HUES64 (cell line): ENCODE results near the gene HSPA1A.
"Not testable (repeated sequence)": the region's sequence is repeated elsewhere in the genome, so short reads cannot be mapped to it uniquely, and the experiment has no call there.

Experiments used
- H3K27ac ChIP-seq: 2 replicates; pipeline ENCODE4 v1.7.0; 2013; ENCODE audit warnings: low read depth, low read length, inconsistent platforms
- H3K27me3 ChIP-seq: 2 replicates; pipeline ENCODE4 v1.6.1; 2013; ENCODE audit warnings: mild to moderate bottlenecking, low read length; ENCODE audit not compliant: insufficient read depth
- H3K36me3 ChIP-seq: 2 replicates; pipeline ENCODE4 v1.6.1; 2013; ENCODE audit warnings: mild to moderate bottlenecking, low read length; ENCODE audit not compliant: insufficient read depth
- H3K4me1 ChIP-seq: 2 replicates; pipeline ENCODE4 v1.6.1; 2013; ENCODE audit warnings: mild to moderate bottlenecking, low read length, moderate library complexity; ENCODE audit not compliant: insufficient read depth
- H3K4me3 ChIP-seq: 2 replicates; pipeline ENCODE4 v1.5.1; 2013; ENCODE audit warnings: mild to moderate bottlenecking, low read length, moderate library complexity
- H3K9ac ChIP-seq: 2 replicates; pipeline ENCODE4 v1.6.1; 2013; ENCODE audit warnings: mild to moderate bottlenecking, low read depth, low read length
- H3K9me3 ChIP-seq: 2 replicates; pipeline ENCODE4 v1.6.1; 2013; ENCODE audit warnings: low read depth, low read length; ENCODE audit not compliant: insufficient read depth
- WGBS: fragments of 150-250, 120-280 bp; methylation state at CpG from one replicate; pipeline ENCODE4 v1.1.7; 2013; ENCODE audit warnings: missing lambda C conversion rate; 5-methylcytosine and 5-hydroxymethylcytosine counted together

HSPA1A gene

GRCh38 chr6:31861150-31861549 lies 45.8 kb downstream of the HSPA1A start:
- WGBS: 94% methylated on average over 7 of the region's 7 CpGs
- Histone ChIP-seq H3K36me3 (peaks cover 30% of the 10 kb centered on the region), H3K4me3 (no peak overlapping the region; the same call in 1 of the 2 replicates), H3K27ac (no peak overlapping the region), H3K4me1 (no peaks in the 10 kb centered on the region; the same call in 1 of the 2 replicates), H3K9me3 (no peaks in the 10 kb centered on the region), H3K27me3 (no peaks in the 10 kb centered on the region), H3K9ac (no peak overlapping the region)

DNA sequence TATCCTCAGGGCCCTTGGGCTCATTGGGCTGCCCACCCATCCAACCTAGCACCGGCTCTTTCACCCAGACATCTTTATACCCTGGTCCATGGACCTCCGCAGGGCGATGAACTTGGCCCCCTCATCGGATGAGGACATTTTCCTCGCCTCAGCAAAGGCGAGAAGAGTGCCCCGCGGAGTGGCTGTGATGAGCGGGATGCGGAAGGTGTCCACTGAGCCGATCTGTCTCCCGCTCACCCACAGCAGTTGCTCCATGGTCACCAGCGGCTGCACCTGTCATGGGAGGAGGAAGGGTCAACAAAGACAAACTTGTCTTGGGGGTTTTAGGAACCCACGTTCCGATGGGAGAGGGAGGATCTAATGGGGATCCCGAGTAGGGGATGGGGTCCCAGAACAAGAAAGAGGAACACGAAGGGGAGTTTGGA lies 46.6 kb downstream of the HSPA1A start:
- WGBS: 60% methylated on average over 17 of the region's 17 CpGs
- Histone ChIP-seq H3K27ac (no peak overlapping the region), H3K9ac (peak overlapping the region; percentile 58), H3K27me3 (no peaks in the 10 kb centered on the region), H3K4me3 (peak overlapping the region; percentile 76), H3K36me3 (peaks cover 30% of the 10 kb centered on the region), H3K4me1 (no peaks in the 10 kb centered on the region; the same call in 1 of the 2 replicates), H3K9me3 (no peaks in the 10 kb centered on the region)

DNA sequence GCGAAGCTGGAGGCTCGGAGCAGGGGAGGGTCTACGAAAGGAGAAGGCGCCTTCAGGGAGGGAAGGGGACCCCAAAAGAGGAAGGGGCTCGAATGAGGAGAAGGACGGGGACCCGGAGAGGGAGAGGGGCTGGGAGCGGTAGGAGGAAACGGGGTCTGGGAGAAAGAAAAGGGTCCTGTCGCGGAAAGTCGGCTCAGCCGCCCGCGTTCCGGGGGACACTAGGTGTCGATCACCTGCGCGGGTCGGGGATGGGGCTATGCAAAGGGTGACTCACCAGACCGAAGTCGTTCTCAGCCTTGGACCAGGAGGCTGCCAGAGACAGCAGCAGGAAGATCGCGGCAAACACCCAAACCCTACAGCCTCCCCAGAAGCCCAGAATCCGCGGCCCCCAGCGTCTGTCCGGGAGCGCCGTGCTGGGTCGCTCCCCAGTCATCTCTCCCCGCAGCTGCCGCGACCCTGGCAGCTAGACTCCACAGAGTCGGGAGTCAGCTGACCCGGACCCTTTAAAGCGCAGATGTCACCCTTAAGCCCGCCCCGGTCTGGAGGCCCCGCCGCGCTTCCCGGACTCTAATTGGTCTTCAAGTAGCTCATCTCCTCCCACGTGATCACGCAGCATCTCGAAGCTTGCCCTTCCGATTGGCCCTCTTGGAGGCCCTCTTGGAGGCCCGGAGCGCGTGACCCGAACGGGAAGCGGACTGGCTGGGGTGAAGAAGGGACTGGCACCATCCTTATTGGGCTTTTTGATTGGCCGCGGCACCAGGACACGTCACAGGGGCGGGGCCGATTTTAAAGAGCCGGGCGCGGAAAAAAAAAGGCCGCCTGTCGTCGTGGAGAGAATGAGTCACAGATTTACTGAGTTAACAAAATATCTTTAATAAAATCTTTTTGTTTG lies 47.2 kb downstream of the HSPA1A start, which contains the start of gene NEU1:
NEU1 (minus strand) TSS at position 478 of the 892 bp plus-strand sequence; CDS start at position 433, 45 bp downstream.
- 2% methylated on average over 63 of the region's 64 CpGs for WGBS

GRCh38 chr6:31864123-31864562 lies 48.8 kb downstream of the HSPA1A start:
- not testable (repeated sequence) for H3K4me1 ChIP-seq, H3K9me3 ChIP-seq, H3K27me3 ChIP-seq
- Histone ChIP-seq H3K4me3 (peak overlapping the region; percentile 76), H3K27ac (peak overlapping the region; percentile 83), H3K9ac (peak overlapping the region; percentile 74), H3K36me3 (peaks cover 14% of the 10 kb centered on the region)
- WGBS: 28% methylated on average over 16 of the region's 16 CpGs

More for the DNA sequence above, 47.2 kb downstream of the HSPA1A start, which contains the start of gene NEU1:
- Histone ChIP-seq H3K36me3 (peaks cover 26% of the 10 kb centered on the region), H3K4me3 (peak within 1 kb of the TSS; percentile 76), H3K27ac (peak within 1 kb of the TSS; percentile 83), H3K27me3 (no peaks in the 10 kb centered on the region), H3K9ac (peak within 1 kb of the TSS; percentile 74), H3K4me1 (no peaks in the 10 kb centered on the region; the same call in 1 of the 2 replicates), H3K9me3 (no peaks in the 10 kb centered on the region)

- no peaks in the 10 kb centered on the region for H3K27me3 ChIP-seq
Measured at GRCh38 chr6:31864818-31865204, 49.5 kb downstream of the HSPA1A start.

DNA sequence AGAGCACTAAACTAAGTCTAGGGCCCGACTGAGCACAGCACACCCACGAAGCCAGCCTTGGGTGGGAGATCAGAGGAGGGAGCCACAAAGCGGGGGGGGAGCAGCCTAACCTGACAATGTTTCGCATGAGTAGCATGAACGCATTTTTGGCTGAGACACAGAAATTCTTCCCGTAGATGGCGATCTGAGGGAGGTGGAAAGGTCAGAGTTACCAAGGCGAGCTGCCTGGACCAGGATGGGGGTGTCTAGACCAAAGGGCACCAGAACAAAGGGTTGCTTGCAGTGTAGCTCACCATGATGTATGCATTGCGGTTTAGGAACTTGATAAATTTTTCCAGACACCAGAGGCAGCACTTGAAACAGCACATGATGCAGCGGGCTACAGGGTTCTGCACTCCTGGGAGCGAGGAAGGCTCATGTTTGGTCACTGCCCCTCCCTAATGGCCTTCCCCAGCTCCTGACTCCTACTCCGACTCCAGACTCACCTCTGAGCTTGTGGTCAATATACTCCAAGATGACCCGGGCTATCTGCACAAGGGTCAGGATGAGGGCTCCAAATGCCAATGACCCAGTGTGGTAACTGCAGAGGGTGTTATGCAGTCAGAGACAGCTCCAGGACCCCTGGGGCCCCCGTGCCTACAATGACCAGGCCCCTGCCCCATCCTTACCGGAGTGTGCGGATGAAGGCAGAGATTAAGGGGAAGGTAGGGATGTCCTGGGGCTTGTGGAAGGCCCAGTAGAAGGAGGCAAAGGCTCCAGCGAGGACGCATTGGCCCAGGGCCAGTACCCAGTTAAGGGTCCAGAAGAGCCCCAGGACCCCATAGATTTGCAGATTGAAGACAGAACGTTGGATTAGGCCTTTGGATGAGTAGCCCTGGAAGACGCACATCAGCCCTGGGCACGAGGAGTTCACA lies 50.1 kb downstream of the HSPA1A start:
- Histone ChIP-seq H3K27ac (no peak overlapping the region), H3K36me3 (peaks cover under 1% of the 10 kb centered on the region; the same call in 1 of the 2 replicates), H3K9ac (no peak overlapping the region), H3K9me3 (no peaks in the 10 kb centered on the region), H3K27me3 (no peaks in the 10 kb centered on the region), H3K4me1 (no peaks in the 10 kb centered on the region; the same call in 1 of the 2 replicates), H3K4me3 (no peak overlapping the region)
- WGBS: 88% methylated on average over 21 of the region's 21 CpGs

More at GRCh38 chr6:31864818-31865204, 49.5 kb downstream of the HSPA1A start:
- Histone ChIP-seq H3K36me3 (peaks cover 7% of the 10 kb centered on the region), H3K9ac (no peak overlapping the region), H3K27ac (no peak overlapping the region), H3K4me1 (no peaks in the 10 kb centered on the region; the same call in 1 of the 2 replicates), H3K4me3 (no peak overlapping the region), H3K9me3 (no peaks in the 10 kb centered on the region)
- 90% methylated on average over 8 of the region's 8 CpGs for WGBS
